ENCODE measurements around the gene HHATL.

The HHATL gene

DNA sequence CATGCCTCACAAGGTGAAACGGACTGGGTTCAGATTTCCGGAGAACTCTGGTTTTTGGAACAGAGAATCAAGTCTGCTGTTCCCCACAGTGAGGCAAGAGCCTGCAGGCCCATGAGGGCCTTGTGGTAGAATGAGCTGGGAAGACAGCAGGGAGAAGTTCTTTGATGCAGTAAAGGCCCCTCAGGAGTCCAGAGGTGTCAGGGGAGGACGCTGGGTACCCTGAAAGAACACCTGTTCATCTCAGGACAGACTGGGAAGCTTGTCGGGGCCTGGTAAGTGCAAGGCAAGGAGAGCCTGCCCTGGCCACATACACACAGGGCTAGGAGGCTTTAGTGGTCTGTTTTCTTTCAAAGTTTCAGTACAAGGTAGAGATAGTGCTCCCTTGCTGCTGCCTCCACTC, 52.8 kb downstream of the HHATL start:
- no peak for TF ChIP-seq Cebpa-rat (IDR thresholded peaks at IDR 0.05)
- peaks cover 62% of the 10 kb centered on the region for H3K36me3 ChIP-seq
- no peaks in the 10 kb centered on the region for H3K27me3 ChIP-seq

DNA sequence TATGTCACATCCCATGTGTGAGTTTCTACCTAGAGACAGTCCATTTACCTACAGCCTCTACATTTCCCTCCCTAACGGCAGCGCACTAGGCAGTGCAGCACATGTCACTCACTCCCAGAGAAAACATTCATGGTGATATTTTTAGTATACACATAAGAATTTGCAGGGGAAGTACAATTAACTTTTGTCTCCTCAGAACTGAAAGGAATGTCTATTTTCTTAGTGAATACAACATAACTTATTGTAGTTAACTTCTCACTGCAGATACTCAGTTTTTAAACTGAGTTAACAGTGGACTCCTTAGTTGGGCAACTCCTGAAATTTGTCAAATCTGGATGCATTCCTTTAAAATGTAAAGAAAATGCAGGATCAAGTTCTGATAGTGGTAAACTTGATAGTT, 53.6 kb downstream of the HHATL start:
- Histone ChIP-seq H3K9me3 (no peaks in the 10 kb centered on the region), H3K27ac (no peak overlapping the region), H3K4me3 (no peak overlapping the region), H3K9ac (no peak overlapping the region), H3K27me3 (no peaks in the 10 kb centered on the region), H3K36me3 (peaks cover 70% of the 10 kb centered on the region), H4K20me1 (peaks cover 57% of the 10 kb centered on the region), H3K4me2 (no peak overlapping the region), H3K4me1 (peaks cover 37% of the 10 kb centered on the region)
- TF ChIP-seq Cebpa-rat (IDR thresholded peaks at IDR 0.05): no peak

More for the DNA sequence above, 52.8 kb downstream of the HHATL start:
- Histone ChIP-seq H3K9me3 (no peaks in the 10 kb centered on the region), H3K4me3 (no peak overlapping the region), H3K4me1 (peaks cover 40% of the 10 kb centered on the region), H3K4me2 (no peak overlapping the region), H4K20me1 (peaks cover 52% of the 10 kb centered on the region), H3K9ac (no peak overlapping the region), H3K27ac (no peak overlapping the region)

DNA sequence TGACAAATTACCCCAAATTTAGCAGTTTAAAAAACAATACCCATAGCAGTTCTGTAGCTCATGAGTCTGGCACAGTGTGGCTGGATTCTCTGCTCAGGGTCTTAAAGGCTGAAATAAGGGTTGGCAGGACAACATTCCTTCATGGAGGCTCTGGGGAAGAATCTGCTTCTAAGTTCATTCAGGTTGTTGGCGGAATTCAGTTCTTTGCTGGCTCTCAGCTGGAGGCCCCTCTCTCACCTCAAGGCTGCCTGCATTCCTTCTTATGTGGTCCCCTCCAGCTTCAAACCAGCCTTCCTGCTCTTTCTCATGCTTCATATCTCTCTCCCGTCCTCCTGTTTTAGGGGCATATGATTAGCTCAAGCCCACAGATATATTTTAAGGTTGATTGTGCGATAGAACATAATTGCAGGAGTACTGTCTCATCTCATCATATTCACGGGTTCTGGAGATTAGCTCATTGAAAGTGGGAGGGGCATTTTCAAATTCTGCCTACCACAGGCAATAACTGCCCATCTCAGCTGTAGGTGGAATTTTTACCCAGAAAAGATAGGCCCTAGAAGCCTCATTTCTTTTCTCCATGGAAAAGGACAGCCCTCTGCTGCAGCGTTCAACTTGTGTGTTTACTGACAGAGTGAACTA, 54.7 kb downstream of the HHATL start:
- no peaks in the 10 kb centered on the region for H3K9me3 ChIP-seq
- H3K4me1 ChIP-seq: peaks cover 28% of the 10 kb centered on the region
- H3K9ac ChIP-seq: no peak overlapping the region
- H3K27ac ChIP-seq: no peak overlapping the region
- no peaks in the 10 kb centered on the region for H3K27me3 ChIP-seq
- H3K36me3 ChIP-seq: peaks cover 80% of the 10 kb centered on the region
- H3K4me2 ChIP-seq: no peak overlapping the region
- no peak for TF ChIP-seq Cebpa-rat (IDR thresholded peaks at IDR 0.05)
- H3K4me3 ChIP-seq: no peak overlapping the region
- peaks cover 57% of the 10 kb centered on the region for H4K20me1 ChIP-seq

Data from BLaER1 (cell line).